ENCODE results near the gene HNRNPC.

The HNRNPC gene

GRCh38 chr14:21205026-21205677 is 64.1 kb downstream of the HNRNPC start:
- no peak overlapping the region for H3K4me3 ChIP-seq (ENCODE audit: insufficient read depth, low read length, poor library complexity, severe bottlenecking)
- no peak overlapping the region for H3K27ac ChIP-seq (ENCODE audit: low read depth, low read length)
- H3F3A ChIP-seq (ENCODE audit: insufficient read depth), result peaks cover 99% of the 10 kb centered on the region
- H3K9me3 ChIP-seq (ENCODE audit: insufficient read depth, low read length), result no peaks in the 10 kb centered on the region
- no peak overlapping the region for H3K9ac ChIP-seq (ENCODE audit: low read length)
- TF ChIP-seq CTCF (IDR thresholded peaks at IDR 0.05; ENCODE audit: insufficient read depth, low read length, poor library complexity, severe bottlenecking), result no peak
- TF ChIP-seq EZH2phosphoT487 (conservative IDR thresholded peaks at IDR 0.05; ENCODE audit: low read length), result no peak
- H3K9me2 ChIP-seq (replicated peaks; ENCODE audit: insufficient read depth, low read length), result no peaks in the 10 kb centered on the region
- H3K36me3 ChIP-seq (ENCODE audit: low read length), result peaks cover 30% of the 10 kb centered on the region
- no peak overlapping the region for H3K4me2 ChIP-seq (ENCODE audit: low read depth, low read length, poor library complexity, severe bottlenecking)
- H2AFZ ChIP-seq (ENCODE audit: low read depth, low read length, severe bottlenecking), result no peak overlapping the region
- peaks cover 44% of the 10 kb centered on the region for H4K20me1 ChIP-seq (ENCODE audit: low read depth, low read length)
- no peaks in the 10 kb centered on the region for H3K79me2 ChIP-seq (ENCODE audit: insufficient read depth, low read length)
- H3K27me3 ChIP-seq (ENCODE audit: low read length), result no peaks in the 10 kb centered on the region

- peaks cover 99% of the 10 kb centered on the region for H3F3A ChIP-seq (ENCODE audit: insufficient read depth)
- H3K9ac ChIP-seq (ENCODE audit: low read length), result no peak overlapping the region
- H3K27me3 ChIP-seq (ENCODE audit: low read length), result no peaks in the 10 kb centered on the region
- H2AFZ ChIP-seq (ENCODE audit: low read depth, low read length, severe bottlenecking), result no peak overlapping the region
- no peak overlapping the region for H3K27ac ChIP-seq (ENCODE audit: low read depth, low read length)
- H4K20me1 ChIP-seq (ENCODE audit: low read depth, low read length), result peaks cover 38% of the 10 kb centered on the region
- H3K36me3 ChIP-seq (ENCODE audit: low read length), result peaks cover 23% of the 10 kb centered on the region
- no peak for TF ChIP-seq EZH2phosphoT487 (conservative IDR thresholded peaks at IDR 0.05; ENCODE audit: low read length)
- no peak for TF ChIP-seq CTCF (IDR thresholded peaks at IDR 0.05; ENCODE audit: insufficient read depth, low read length, poor library complexity, severe bottlenecking)
- no peak overlapping the region for H3K4me2 ChIP-seq (ENCODE audit: low read depth, low read length, poor library complexity, severe bottlenecking)
- H3K79me2 ChIP-seq (ENCODE audit: insufficient read depth, low read length), result no peaks in the 10 kb centered on the region
- no peak overlapping the region for H3K4me3 ChIP-seq (ENCODE audit: insufficient read depth, low read length, poor library complexity, severe bottlenecking)
- H3K9me2 ChIP-seq (replicated peaks; ENCODE audit: insufficient read depth, low read length), result no peaks in the 10 kb centered on the region
- no peaks in the 10 kb centered on the region for H3K9me3 ChIP-seq (ENCODE audit: insufficient read depth, low read length)
Measured at GRCh38 chr14:21204167-21205025, 64.8 kb downstream of the HNRNPC start.

GRCh38 chr14:21203470-21204166 is 65.6 kb downstream of the HNRNPC start:
- no peak overlapping the region for H3K27ac ChIP-seq (ENCODE audit: low read depth, low read length)
- peaks cover 15% of the 10 kb centered on the region for H3K36me3 ChIP-seq (ENCODE audit: low read length)
- TF ChIP-seq EZH2phosphoT487 (conservative IDR thresholded peaks at IDR 0.05; ENCODE audit: low read length), result no peak
- no peak for TF ChIP-seq CTCF (IDR thresholded peaks at IDR 0.05; ENCODE audit: insufficient read depth, low read length, poor library complexity, severe bottlenecking)
- H3K4me2 ChIP-seq (ENCODE audit: low read depth, low read length, poor library complexity, severe bottlenecking), result no peak overlapping the region
- peaks cover 31% of the 10 kb centered on the region for H4K20me1 ChIP-seq (ENCODE audit: low read depth, low read length)
- H3K9me3 ChIP-seq (ENCODE audit: insufficient read depth, low read length), result no peaks in the 10 kb centered on the region
- H3F3A ChIP-seq (ENCODE audit: insufficient read depth), result peaks cover 93% of the 10 kb centered on the region
- H3K79me2 ChIP-seq (ENCODE audit: insufficient read depth, low read length), result no peaks in the 10 kb centered on the region
- H3K4me3 ChIP-seq (ENCODE audit: insufficient read depth, low read length, poor library complexity, severe bottlenecking), result no peak overlapping the region
- H3K9me2 ChIP-seq (replicated peaks; ENCODE audit: insufficient read depth, low read length), result no peaks in the 10 kb centered on the region
- H3K27me3 ChIP-seq (ENCODE audit: low read length), result no peaks in the 10 kb centered on the region
- H3K9ac ChIP-seq (ENCODE audit: low read length), result no peak overlapping the region
- no peak overlapping the region for H2AFZ ChIP-seq (ENCODE audit: low read depth, low read length, severe bottlenecking)

Measured in SU-DHL-6 (cell line).